H9 (cell line): Measurements from ENCODE around the gene ADGRD1. TPM values are rescaled to one million over a fixed set of nuclear protein-coding genes. Genes with fewer than 3 reads are reported as not detected.

Experiments used
- DNase-seq: peaks from one replicate; pipeline ENCODE4 v3.0.0-alpha.2; 2017
- H2AFZ ChIP-seq: one replicate; pipeline ENCODE4 v1.6.1; 2013; ENCODE audit warnings: mild to moderate bottlenecking, low read length, control low read depth, moderate library complexity
- H2AK5ac ChIP-seq: 2 replicates; pipeline ENCODE4 v1.6.1; 2013; ENCODE audit warnings: low read length, control low read depth, mixed read lengths; ENCODE audit not compliant: insufficient read length
- H2BK120ac ChIP-seq: one replicate; pipeline ENCODE4 v1.6.1; 2013; ENCODE audit warnings: low read depth, mild to moderate bottlenecking, low read length, control low read depth, inconsistent platforms; ENCODE audit not compliant: poor library complexity, severe bottlenecking
- H2BK12ac ChIP-seq: 2 replicates; pipeline ENCODE4 v1.6.1; 2013; ENCODE audit warnings: low read length, control low read depth, mixed read lengths, low read depth; ENCODE audit not compliant: insufficient read length
- H2BK15ac ChIP-seq: 2 replicates; pipeline ENCODE4 v1.6.1; 2013; ENCODE audit warnings: low read depth, low read length, control low read depth
- H2BK20ac ChIP-seq: one replicate; pipeline ENCODE4 v1.6.1; 2013; ENCODE audit warnings: low read depth, mild to moderate bottlenecking, low read length, control low read depth, inconsistent platforms; ENCODE audit not compliant: poor library complexity, severe bottlenecking
- H2BK5ac ChIP-seq: 2 replicates; pipeline ENCODE4 v1.6.1; 2013; ENCODE audit warnings: low read length, control low read depth, mixed read lengths; ENCODE audit not compliant: insufficient read length
- H3K14ac ChIP-seq: 2 replicates; pipeline ENCODE4 v1.6.1; 2013; ENCODE audit warnings: low read length, control low read depth; ENCODE audit not compliant: insufficient read depth
- H3K18ac ChIP-seq: 2 replicates; pipeline ENCODE4 v1.6.1; 2013; ENCODE audit warnings: low read depth, mild to moderate bottlenecking, mixed read lengths, low read length, control low read depth; ENCODE audit not compliant: insufficient read length
- H3K23ac ChIP-seq: 2 replicates; pipeline ENCODE4 v1.6.1; 2013; ENCODE audit warnings: low read length, control low read depth, mixed read lengths, low read depth; ENCODE audit not compliant: insufficient read length
- H3K23me2 ChIP-seq: 2 replicates; pipeline ENCODE4 v1.6.1; 2013; ENCODE audit warnings: low read depth, mild to moderate bottlenecking, mixed read lengths, low read length, control low read depth; ENCODE audit not compliant: insufficient read length, poor library complexity, severe bottlenecking
- H3K27ac ChIP-seq: 2 replicates; pipeline ENCODE4 v1.5.1; 2013; ENCODE audit warnings: low read length, control low read depth, mixed read lengths, low read depth; ENCODE audit not compliant: insufficient read length
- H3K27me3 ChIP-seq: 2 replicates; pipeline ENCODE4 v1.6.1; 2013; ENCODE audit warnings: low read length, control low read depth, inconsistent platforms; ENCODE audit not compliant: insufficient read depth
- H3K4ac ChIP-seq: 2 replicates; pipeline ENCODE4 v1.6.1; 2013; ENCODE audit warnings: low read depth, mild to moderate bottlenecking, control low read depth, inconsistent platforms, low read length, moderate library complexity
- H3K4me1 ChIP-seq: 2 replicates; pipeline ENCODE4 v1.6.1; 2013; ENCODE audit warnings: low read length, control low read depth, inconsistent platforms; ENCODE audit not compliant: insufficient read depth
- H3K4me2 ChIP-seq: 2 replicates; pipeline ENCODE4 v1.6.1; 2013; ENCODE audit warnings: low read length, control low read depth, mixed read lengths; ENCODE audit not compliant: insufficient read length, insufficient read depth
- H3K56ac ChIP-seq: 2 replicates; pipeline ENCODE4 v1.6.1; 2013; ENCODE audit warnings: low read depth, mild to moderate bottlenecking, mixed read lengths, low read length, control low read depth; ENCODE audit not compliant: insufficient read length
- H3K79me1 ChIP-seq: 2 replicates; pipeline ENCODE4 v1.6.1; 2013; ENCODE audit warnings: low read depth, mild to moderate bottlenecking, moderate library complexity, low read length, control low read depth, inconsistent platforms; ENCODE audit not compliant: insufficient read depth, poor library complexity, severe bottlenecking
- H3K79me2 ChIP-seq: 2 replicates; pipeline ENCODE4 v1.6.1; 2013; ENCODE audit warnings: low read length, control low read depth, inconsistent platforms; ENCODE audit not compliant: insufficient read depth
- H3K9ac ChIP-seq: 2 replicates; pipeline ENCODE4 v1.6.1; 2013; ENCODE audit warnings: low read length, control low read depth, mixed read lengths; ENCODE audit not compliant: insufficient read length; ENCODE audit errors: extremely low read depth
- H3K9me3 ChIP-seq: one replicate; pipeline ENCODE4 v1.6.1; 2013; ENCODE audit warnings: low read depth, low read length, inconsistent platforms; ENCODE audit not compliant: control insufficient read depth
- H3T11ph ChIP-seq: one replicate; pipeline ENCODE4 v1.6.1; 2013; ENCODE audit warnings: mild to moderate bottlenecking, low read length, control low read depth, inconsistent platforms
- H4K20me1 ChIP-seq: one replicate; pipeline ENCODE4 v1.6.1; 2013; ENCODE audit not compliant: control insufficient read depth, insufficient read length, insufficient read depth
- H4K5ac ChIP-seq: 2 replicates; pipeline ENCODE4 v1.6.1; 2013; ENCODE audit warnings: low read depth, mild to moderate bottlenecking, mixed read lengths, low read length, control low read depth; ENCODE audit not compliant: insufficient read length
- H4K8ac ChIP-seq: replicated peaks from 2 replicates; pipeline ENCODE4 v1.6.1; 2013; ENCODE audit warnings: low read length, control low read depth, mixed read lengths, low read depth; ENCODE audit not compliant: insufficient read length
- H4K91ac ChIP-seq: 2 replicates; pipeline ENCODE4 v1.6.1; 2013; ENCODE audit warnings: low read depth, mild to moderate bottlenecking, moderate library complexity, mixed read lengths, low read length, control low read depth; ENCODE audit not compliant: insufficient read length
- H3K27ac Mint-ChIP-seq, 3 experiments: 2 replicates in 2 of 3; 3 replicates in 1 of 3; pipeline ENCODE4 v1.8.0; 2020 to 2021; ENCODE audit warnings: mixed read lengths in 3 of 3, mild to moderate bottlenecking in 1 of 3, moderate library complexity in 1 of 3
- H3K27me3 Mint-ChIP-seq: 2 replicates; pipeline ENCODE4 v1.8.0; 2021; ENCODE audit warnings: low read depth, mild to moderate bottlenecking, moderate library complexity, mixed read lengths
- H3K36me3 Mint-ChIP-seq, 3 experiments: 2 replicates in 2 of 3; 3 replicates in 1 of 3; pipeline ENCODE4 v1.8.0; 2020 to 2021; ENCODE audit warnings: low read depth in 3 of 3, mixed read lengths in 3 of 3; ENCODE audit not compliant: insufficient read depth in 1 of 3
- H3K4me1 Mint-ChIP-seq, 2 experiments: 2 replicates each; pipeline ENCODE4 v1.8.0; 2020; ENCODE audit warnings: mixed read lengths in 2 of 2
- H3K4me3 Mint-ChIP-seq, 2 experiments: 2 replicates in 1 of 2; 3 replicates in 1 of 2; pipeline ENCODE4 v1.8.0; 2020 to 2021; ENCODE audit warnings: mild to moderate bottlenecking in 2 of 2, mixed read lengths in 2 of 2, moderate library complexity in 1 of 2
- H3K9me3 Mint-ChIP-seq, 2 experiments: 2 replicates in 1 of 2; 3 replicates in 1 of 2; pipeline ENCODE4 v1.8.0; 2020; ENCODE audit warnings: mild to moderate bottlenecking in 2 of 2, mixed read lengths in 2 of 2, moderate library complexity in 1 of 2
- WGBS: extraction: QIAGEN DNeasy Blood & Tissue Kit; methylation state at CpG from one replicate; pipeline ENCODE4 v1.1.7; 2013; ENCODE audit warnings: missing lambda C conversion rate, low lambda C conversion rate, mixed read lengths; ENCODE audit not compliant: insufficient read length; ENCODE audit errors: extremely low coverage; 5-methylcytosine and 5-hydroxymethylcytosine counted together
- total RNA-seq: library from RNA; stranded (reverse); gene quantifications from 2 replicates; pipeline ENCODE4 v1.2.1, GENCODE V29; 2021
- TF ChIP-seq, protein P1 (sequence below): fragments of 200-600 bp; sonication (generic); conservative IDR thresholded peaks from 3 replicates; pipeline ENCODE4 v1.8.0; 2021; ENCODE audit warnings: antibody characterized with exemption, mild to moderate bottlenecking

The ADGRD1 gene
- total RNA-seq, 1 experiment from 2014 or later: 0.52 TPM

GRCh38 chr12:130945786-130946492 lies 7.8 kb upstream of the ADGRD1 start:
- Histone ChIP-seq H4K5ac (no peak overlapping the region), H4K20me1 (peaks cover 2% of the 10 kb centered on the region), H3K9ac (no peak overlapping the region), H2AK5ac (no peak overlapping the region), H2BK5ac (no peak overlapping the region), H2BK120ac (no peak overlapping the region), H3K4ac (no peak overlapping the region), H3K4me1 (peaks cover 5% of the 10 kb centered on the region; the same call in 1 of the 2 replicates), H3K56ac (no peak overlapping the region), H3K27me3 (no peaks in the 10 kb centered on the region), H4K91ac (no peak overlapping the region), H3K9me3 (peaks cover 4% of the 10 kb centered on the region), H4K8ac (no peak overlapping the region), H3K18ac (no peak overlapping the region), H3K14ac (no peak overlapping the region), H3K79me1 (no peaks in the 10 kb centered on the region), H2AFZ (no peak overlapping the region), H3K23ac (no peak overlapping the region), H3T11ph (no peak overlapping the region), H2BK15ac (no peak overlapping the region), H2BK20ac (no peak overlapping the region), H3K27ac (no peak overlapping the region), H2BK12ac (no peak overlapping the region), H3K79me2 (no peaks in the 10 kb centered on the region), H3K23me2 (no peaks in the 10 kb centered on the region), H3K4me2 (no peak overlapping the region)
- TF ChIP-seq, protein P1, sequence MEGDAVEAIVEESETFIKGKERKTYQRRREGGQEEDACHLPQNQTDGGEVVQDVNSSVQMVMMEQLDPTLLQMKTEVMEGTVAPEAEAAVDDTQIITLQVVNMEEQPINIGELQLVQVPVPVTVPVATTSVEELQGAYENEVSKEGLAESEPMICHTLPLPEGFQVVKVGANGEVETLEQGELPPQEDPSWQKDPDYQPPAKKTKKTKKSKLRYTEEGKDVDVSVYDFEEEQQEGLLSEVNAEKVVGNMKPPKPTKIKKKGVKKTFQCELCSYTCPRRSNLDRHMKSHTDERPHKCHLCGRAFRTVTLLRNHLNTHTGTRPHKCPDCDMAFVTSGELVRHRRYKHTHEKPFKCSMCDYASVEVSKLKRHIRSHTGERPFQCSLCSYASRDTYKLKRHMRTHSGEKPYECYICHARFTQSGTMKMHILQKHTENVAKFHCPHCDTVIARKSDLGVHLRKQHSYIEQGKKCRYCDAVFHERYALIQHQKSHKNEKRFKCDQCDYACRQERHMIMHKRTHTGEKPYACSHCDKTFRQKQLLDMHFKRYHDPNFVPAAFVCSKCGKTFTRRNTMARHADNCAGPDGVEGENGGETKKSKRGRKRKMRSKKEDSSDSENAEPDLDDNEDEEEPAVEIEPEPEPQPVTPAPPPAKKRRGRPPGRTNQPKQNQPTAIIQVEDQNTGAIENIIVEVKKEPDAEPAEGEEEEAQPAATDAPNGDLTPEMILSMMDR: no peak
- Mint-ChIP-seq H3K27ac (no peak overlapping the region), H3K27me3 (peaks cover 17% of the 10 kb centered on the region), H3K9me3 (peaks cover 28 to 29% of the 10 kb centered on the region in 2 experiments), H3K36me3 (peaks cover 11 to 32% (median 16%) of the 10 kb centered on the region in 3 experiments), H3K4me3 (no peak overlapping the region), H3K4me1 (peaks cover 19 to 26% of the 10 kb centered on the region in 2 experiments)
- WGBS: no CpG with 5 or more reads among the region's 7 CpGs
- no peak for DNase-seq
